T-helper 2 cell (primary cell): Measurements from ENCODE around the gene RECK.
"Not testable (repeated sequence)": the region's sequence is repeated elsewhere in the genome, so short reads cannot be mapped to it uniquely, and the experiment has no call there.

ENCODE experiments used
- DNase-seq, 5 experiments: peaks; one replicate each; pipeline versions ENCODE4 v3.0.0 to v3.0.0-alpha.2; 2012 to 2022

RECK gene

DNA sequence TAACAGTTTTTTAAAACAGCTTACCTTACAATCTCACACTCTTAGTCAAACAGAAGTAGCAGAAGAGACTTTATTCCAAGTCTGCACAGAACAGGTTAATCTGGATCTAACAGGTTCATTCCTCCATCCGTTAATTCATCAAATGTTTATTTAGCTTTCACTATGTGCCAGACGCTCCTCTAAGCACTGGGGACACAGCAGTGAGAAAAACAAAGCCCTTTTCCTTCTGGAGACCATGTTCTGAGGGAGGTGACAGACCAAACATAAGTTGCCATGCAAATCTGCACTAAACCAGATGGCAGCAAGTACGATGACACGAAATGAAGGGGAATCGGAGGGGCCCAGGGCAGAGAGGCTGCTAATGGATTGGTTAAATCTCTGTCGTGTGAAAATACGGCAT, 82.8 kb downstream of the RECK start:
- no peak for DNase-seq

DNA sequence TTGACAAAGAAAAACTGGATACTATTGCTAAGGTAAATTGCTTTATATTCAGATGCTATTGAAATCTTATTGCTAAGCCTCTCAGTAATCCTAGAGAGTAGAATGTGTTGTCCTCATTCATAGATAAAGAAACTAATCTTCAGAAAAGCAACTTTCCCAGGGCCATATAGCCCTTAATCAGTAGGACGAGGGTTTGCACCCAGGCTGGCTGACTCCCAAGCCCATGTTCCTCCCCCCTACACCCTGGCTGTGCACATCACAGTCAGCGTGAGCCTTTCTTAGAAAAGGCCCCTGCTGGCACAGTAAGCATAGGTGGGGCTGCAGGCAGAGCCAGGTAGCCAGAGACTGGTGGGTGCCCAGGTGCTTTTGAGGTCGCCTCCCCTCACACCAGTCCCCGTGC, 84.0 kb downstream of the RECK start:
- DNase-seq = no peak

DNA sequence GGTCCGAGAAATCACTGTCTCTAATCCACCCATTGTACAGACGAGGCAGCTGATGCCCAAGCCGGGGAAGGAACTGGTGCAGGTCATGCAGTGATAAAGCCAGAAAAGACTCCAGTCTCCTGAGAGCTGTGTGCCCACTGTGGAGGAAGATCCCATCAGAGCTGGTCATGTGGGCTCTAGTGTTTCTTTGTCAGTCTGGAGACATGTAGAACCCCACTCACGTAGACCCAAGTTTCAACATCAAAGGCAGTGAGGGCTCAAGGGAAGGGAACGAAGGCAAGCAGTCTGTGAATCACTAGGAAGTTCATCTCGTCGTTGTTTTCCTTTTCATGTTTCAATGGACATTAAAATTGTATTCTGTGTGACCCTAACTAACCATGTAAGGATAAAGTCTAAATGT, 85.3 kb downstream of the RECK start:
- no peak for DNase-seq

DNA sequence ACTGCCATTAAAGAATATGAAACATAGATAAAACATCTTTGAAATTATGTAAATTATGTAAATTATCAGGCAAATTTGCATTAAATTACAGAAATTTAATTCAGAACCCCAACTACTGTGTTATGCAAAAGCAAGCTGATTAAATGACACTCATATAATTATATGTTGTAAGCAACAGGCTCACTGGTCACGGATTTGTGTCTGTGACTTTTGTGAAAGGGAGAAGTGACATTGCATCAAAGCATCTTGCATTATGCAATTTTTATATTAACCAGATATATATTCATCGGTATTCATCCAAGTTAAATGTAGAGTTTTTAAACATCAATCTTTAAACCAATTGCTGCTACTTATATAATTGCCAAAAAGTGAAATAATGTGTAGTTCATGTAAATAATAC, 86.8 kb downstream of the RECK start:
- no peak for DNase-seq

DNA sequence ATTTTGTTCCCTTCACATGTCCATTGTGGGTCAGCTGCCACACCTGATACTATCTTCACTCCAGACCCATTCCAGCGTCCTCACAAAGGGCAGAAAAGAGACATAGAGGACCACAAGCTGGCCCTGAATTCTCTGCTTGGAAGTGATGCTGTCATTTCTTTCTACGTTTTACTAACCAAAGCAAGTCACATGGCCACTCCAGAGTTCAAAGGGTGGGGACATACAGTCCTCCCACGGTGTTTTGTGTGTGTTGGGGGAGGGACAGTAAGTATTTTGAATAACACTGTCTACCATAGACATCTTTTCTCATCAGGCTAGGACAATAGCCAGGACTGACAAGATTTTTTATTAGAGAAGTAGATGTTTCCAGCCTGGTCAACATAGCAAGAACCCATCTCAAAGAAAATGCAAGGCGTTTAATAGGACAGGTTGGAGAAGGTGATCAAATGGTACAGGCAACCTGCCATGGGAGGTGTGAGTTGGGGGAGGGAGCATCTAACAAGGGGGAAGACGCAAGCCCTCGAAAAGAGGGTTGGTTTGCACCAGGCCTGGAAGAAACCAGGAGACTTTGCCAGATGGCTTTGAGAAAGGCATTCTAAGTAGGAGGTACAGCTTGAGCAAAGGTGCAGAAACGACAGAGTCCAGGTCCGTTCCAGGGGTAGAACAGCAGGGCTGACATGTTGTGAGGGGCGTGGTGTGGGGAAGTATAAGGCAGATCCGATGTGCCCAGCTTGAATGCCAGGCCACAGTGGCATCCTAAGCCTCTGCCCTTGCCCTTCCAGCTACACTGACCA, 88.5 kb downstream of the RECK start:
- no peak for DNase-seq

DNA sequence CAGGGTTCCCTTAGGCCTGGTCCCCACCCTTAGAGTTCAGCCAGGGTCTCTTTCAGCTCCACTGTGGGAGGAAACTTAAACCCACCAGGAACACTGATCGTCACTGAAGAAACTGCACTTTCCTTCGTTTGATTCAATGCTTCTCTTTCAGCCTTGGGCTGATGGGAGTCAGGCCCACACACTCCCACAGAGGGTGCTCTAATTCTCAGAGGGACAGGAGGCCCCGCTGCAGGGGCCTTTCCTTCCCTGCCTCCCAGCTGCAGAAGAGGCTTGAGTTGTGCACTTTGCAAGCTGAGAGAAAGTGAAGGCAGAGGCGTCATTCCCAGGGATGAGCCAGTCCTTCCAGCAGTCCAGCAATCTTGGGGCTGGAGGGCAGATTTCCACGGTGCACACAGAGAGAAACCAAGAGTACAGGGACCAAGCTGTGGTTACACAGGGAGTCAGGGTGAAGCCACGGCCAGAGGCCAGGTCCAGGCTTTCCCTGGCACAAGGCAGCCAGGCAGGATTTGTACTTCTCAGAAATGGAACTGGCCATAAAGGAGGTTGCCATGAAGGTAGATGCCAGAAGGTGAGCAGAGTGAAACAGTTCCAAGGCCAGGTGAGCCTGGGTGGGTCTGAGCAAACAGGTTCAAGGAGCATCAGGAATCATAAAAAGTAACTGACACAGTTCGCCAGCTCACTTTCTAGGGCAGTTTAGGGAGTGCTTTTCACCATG, 89.5 kb downstream of the RECK start:
- DNase-seq = no peak

DNA sequence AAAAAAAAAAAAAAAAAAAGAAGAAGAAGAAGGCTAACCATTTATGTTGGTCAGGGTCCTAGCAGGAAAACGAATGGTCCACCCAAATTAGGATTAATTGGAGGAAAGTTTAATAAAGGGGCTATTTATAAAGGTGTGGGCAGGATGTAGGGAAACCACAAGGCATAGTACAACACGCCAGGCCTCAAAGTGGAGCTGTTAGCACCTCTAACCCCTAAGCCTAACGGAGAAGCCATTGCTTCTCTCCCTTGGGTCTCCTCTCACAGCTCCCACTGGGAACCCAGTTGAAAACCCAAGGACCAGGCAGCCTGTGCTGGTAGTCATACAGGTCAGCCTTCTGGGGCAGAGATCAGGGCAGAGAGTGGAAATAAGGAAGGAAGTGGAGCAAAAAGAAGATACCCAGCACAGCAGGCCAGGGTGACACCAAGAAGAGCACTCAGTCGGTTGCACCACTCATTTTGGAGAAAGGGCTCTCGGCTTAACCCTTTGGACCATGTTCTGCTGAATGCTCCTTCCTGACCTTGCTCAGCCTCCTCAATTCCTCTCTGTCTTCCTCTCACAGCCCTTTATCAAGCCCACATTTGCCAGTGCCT, 91.0 kb downstream of the RECK start:
- DNase-seq = peak in 1 of 5 experiments; percentile 29

DNA sequence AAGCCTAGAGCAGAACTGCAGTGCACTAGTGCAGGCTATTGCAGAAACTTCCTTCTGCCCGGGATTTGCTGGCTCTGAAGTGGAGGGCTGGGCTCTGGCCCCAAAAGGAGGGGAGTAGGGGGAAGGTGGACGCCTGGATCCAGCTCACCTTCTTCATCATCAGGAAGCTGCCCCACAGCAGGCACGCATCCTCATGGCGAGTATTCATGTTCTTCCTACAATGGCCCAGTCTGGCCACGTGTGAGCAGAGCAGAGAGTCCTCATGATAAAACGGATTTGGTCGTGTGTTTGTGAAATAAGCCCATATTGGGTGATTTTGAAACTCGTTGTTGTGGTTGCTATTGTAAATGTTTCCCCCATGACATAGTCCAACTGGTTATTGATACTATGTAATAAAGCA, 91.6 kb downstream of the RECK start:
- no peak for DNase-seq

DNA sequence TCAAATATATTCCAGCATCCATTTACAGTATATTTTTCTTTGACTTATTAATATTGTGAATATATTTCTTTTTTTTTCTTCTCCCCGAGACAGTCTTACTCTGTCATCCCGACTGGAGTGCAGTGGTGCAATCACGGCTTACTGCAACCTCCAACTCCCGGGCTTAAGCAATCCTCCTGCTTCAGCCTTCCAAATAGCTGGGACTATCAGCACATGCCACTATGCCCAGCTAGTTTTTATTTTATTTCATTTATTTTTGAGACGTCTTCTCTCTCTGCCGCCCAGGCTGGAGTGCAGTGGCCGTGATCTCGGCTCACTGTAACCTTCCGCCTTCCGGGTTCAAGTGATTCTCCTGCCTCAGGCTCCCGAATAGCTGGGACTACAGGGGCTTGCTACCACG, 92.4 kb downstream of the RECK start:
- DNase-seq = no peak

DNA sequence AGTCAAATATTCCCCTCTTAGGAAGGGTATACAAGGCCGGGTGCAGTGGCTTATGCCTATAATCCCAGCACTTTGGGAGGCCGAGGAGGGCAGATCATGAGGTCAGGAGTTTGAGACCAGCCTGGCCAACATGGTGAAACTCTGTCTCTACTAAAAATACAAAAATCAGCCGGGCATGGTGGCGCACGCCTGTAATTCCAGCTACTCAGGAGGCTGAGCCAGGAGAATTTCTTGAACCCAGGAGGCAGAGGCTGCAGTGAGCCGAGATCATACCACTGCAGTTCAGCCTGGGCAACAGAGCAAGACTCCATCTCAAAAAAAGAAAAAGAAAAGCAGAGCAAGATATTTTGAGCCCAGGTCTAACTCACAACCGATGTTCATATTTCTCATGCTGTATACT, 95.0 kb downstream of the RECK start:
- not testable (repeated sequence) for DNase-seq

DNA sequence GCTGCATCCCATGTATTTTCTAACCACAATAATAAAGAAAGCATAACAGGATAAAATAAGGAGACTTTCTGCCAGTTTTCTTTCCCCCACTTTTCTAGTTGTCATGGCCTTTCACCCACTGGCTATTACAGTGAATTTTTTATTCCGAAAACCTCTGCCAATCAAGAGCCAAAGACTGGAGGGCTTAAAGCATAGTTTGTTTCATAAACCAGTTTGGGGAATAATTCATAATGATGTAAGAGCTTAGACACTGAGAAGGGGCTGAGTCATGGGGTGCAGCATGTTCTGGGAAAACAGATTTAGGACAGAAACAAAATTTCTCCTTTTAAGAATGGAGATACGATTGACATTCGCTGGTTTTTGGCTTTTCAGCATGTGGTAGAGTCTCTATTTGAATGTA, 95.4 kb downstream of the RECK start:
- no peak for DNase-seq

DNA sequence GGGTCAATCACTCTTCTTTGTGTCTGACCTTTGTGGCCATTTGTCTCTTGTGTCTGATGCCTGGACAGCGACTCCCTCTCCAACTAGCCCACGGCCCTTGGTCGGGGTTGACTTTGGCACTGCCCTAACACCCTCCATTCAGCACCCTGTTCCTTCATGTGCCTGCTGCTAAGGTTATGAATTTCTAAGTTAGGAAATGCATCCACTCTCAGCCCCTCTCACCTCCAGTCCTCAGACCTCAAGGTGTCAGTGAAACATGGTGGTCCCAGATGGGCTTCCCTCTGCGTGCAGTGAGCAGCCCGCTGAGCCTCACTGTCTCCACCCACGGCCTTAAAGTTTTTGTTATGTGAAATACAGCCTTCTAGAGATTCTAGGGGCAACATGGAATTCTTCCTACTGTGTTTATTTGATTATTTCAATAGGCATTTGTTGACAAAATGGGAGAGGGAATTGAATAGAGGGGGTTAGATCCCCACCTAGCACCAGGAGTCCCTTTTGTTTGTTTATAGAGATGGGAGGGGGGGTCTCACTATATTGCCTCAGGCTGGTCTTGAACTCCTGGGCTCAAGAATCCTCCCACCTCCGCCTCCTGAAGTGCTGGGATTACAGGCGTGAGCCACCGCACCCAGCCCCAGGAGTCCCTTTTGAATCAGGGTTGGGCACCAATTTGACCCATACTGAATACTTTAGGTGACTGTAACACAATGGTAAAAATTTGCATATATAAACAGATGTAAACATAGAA, 98.2 kb downstream of the RECK start:
- DNase-seq = no peak

DNA sequence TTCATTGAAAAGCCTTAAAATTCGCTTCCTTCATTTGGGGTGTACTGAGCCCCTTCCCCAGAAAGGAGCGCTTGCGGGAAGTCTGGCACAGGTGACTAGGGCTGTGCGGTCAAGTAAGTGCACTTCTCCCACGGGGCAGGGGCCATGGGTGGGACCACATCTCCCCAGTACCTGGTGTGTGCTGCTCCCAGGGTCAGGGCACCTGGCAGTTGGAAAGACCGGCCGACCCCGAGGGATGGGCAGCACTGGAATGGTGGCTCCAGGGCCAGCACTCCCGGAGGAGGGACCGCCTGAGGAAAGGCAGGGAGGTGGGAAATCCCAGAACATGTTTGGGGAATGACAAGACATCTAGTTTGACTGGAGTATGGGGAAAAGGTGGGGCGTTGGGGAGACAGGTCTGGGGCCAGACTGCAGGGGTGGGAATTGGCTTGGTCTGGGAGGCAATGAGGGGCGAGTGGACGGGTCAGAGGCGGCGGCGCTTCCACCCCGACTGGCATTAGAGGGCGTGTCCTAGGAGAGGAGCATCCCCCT, 99.1 kb downstream of the RECK start:
- no peak for DNase-seq

DNA sequence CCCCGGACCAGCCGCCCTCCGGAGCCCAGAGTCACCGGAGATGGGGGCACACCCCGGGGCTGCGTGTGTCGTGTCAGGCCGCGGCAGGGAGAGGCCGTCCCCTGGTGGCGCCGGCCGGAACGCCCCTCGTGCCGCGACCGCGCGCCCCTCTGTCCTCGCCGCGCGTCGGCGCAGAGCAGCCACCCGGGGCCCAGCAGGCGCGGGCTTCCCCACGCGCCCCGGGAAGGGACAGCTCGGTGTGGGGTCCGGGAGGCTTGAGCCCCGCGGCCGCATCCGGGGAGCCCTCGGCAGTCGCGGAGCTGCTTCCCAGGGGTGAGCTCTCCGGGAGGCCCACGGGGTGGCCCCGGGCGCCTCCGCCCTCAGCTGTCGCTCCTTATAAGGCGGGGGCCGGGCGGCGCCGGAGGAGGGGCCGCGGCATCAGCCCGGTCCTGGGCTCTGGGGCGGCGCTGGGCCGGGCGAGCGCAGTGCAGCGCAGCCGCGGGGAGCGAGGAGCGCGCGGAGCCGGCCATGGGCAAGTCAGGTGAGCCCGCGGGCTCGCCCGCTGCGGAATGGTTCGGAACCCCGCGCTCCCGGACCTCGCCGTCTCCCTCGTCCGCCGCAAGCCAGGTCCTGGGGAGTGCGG, 99.7 kb downstream of the RECK start, which contains the start of gene GLIPR2:
Gene GLIPR2, plus strand, starts transcription at position 462 of the 622 bp plus-strand sequence. Its CDS starts 46 bp downstream, at position 508.
- peak; percentile 63 to 87 (median 73) for DNase-seq

DNA sequence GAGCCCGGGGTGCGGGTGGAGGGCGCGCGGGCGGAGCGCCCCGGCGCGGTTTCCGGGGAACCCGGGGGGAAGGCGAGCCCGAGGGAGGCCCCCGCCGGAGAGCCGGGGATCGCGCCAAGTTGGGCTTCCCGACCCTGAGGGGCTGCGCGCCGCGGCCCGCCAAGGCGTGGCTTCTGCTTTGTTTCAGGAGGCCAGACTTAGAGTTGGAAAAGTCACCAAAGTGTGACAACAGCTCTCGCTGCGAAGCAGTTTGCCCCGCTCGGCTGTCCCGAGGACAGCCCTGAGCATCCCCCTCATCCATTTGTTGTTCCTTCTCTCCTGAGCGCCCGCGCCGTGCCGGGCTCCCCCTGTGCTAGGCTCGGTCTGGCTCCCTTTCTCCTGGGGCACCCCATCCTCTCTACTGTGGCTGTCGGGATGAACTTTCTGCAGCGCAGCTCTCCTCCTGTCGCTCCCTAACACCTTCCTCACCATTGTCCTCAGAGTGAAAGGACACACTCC, 100.2 kb downstream of the RECK start:
- no peak for DNase-seq

DNA sequence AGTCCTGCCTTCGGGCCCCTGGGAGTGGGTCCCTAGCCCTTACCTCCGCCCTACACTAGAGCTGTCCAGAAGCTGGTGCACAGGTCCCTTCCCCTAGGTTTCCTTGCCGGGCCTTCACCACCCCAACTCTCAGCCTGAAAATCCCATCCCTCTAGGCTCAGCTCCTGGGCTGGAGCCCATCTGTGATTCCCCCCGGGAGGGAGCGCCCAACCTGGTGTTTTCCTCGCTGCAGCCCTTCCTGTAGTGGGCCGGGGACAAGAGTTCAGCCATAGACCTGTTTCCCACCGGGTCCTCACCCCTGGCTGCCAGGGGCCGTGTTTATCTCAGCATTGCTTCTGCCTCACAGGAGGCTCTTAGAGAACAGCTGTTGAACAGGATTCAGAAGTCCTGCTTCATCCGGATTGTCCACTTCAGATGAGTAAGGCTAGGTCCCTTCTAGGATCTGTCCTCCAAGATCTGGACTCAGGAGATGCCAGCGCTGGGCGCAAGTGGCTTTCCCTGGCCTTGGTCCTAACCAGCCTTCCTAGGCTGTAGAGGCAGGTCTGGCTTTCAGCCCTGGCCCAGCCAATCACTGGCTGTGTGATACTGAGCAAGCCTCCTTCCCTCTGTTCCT, 100.8 kb downstream of the RECK start:
- DNase-seq = no peak

DNA sequence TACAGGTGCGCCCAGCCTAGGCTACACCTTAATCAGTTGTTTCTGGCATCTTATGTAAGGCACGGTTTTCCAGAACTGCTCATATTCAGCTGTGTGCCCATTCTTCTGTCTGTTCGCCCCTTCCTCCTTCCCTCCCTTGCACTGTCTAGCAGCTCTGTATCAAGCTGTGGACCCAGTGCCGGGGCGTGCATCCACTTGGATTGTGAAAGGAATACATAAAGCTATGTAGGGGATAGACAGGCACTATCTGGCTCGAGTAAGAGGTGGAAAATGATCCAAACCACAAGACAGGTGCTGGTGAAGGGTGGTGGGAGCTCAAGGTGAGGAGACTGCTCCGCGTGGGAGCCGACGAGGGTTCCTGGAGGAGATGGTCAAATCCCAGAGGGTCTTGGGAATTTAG, 101.8 kb downstream of the RECK start:
- DNase-seq = no peak

DNA sequence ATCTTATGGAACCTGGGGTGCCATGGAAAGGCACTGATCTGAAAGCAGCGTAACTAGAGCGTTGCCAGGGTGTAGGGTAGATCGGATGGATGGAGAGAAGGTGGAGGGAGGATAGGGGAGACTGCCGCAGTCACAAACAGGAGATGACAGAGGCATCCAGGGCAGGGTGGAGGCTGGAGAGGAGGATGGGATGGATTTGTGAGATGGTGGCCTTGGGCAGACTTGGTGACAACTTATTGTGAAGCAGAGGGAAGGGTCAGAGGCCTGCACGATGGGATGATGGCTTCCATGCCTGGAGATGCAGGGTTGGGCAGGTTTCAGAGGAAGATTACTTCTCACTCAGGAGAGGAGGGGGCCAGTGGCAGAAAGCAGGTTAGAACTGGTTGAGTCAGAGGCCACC, 102.2 kb downstream of the RECK start:
- DNase-seq = no peak

DNA sequence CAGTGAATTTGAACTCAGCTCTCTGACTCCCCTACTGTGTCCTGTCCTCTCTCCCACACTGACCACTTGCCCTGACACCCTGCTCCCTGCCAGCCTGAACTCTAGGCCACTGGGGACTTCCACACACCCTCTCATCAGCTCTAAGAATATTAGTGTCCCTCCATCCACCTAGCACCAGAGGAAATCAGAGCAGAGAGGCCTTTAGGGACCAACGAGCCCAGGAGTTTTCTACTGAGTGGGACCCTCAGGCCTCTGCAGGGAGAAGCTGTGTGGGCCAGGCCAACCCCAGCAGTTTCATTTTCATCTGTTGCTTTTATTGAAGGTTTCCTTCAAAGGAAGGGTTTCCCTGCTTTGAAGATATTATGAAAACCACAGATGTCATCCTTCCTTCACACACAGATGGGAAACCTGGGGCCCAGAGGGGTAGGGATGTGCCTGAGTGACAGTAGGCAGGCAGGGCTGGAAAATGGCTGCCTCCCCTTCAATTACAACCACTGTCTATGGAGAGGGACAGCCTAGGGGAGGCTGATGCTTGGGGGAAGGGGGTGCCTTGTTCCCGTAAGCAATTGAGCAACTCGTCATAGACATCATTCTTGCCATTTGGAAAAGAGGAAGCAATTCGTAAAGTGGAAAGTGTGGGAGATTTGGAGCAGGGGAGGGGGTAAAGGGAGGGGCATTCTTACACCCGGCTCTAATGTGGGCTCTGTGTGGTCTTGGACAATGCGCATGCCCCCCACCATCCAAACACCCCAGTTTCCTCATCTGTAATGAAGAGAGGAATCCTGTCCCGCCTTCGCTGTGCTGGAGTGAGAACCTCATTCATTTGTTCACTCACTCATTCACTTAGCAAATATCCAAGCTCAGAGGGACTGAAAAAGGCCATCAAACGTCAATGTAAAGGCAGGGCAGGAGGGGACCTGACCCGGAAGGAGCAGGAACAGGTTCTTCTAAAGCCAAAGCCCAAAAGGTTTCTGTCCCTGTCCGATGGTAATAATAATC, 103.7 kb downstream of the RECK start:
- peak in 2 of 5 experiments; percentile 16 to 29 for DNase-seq

DNA sequence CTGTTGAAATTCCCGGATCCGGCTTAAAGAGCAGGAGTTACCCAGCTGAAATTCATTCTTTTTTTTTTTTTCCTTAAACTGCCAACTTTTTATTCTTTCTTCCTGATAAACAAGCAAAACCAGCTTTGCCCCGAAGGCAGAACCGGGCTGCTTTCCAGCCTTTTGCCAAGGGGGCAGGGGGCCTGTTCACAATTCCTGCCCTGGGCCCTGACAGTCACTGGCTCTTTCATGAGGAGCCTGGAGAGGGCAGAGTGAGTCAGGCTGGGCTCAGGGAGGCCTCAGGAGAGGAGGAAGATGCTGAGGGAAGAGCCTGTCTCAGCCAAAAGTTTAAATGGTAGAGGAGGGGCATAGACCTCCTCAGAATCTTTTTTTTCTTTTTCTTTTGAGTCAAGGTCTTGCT, 104.6 kb downstream of the RECK start:
- DNase-seq = no peak
